ELR (cell line): Measurements from ENCODE around the gene SDR42E1.
A peak's percentile ranks its signal among the peaks of the same experiment; 100 is the strongest.
"Not testable (repeated sequence)": the region's sequence is repeated elsewhere in the genome, so short reads cannot be mapped to it uniquely, and the experiment has no call there.

ENCODE experiments used
- DNase-seq: peaks from one replicate; pipeline ENCODE4 v3.0.0-alpha.2; 2015; ENCODE audit warnings: low read depth

SDR42E1 gene

DNA sequence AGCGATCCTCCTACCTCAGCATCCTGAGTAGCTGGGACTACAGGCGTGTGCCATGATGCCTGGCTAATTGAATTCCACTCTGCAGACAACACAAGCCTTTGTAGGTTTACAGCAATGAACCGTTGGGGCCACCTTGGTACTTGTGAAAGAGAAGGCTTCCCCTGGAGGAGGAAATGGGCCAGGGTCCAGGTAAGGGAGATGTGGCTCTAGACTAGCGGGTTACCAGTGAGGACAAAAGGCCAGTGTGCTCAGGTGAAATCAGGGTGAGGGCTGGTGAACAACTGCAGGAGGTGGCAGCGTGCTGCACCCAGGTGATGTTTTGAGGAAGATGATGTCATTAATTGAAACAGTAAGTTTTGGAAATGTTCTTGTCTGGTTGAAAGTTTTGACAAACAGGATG, 6.7 kb downstream of the SDR42E1 start:
- no peak for DNase-seq

DNA sequence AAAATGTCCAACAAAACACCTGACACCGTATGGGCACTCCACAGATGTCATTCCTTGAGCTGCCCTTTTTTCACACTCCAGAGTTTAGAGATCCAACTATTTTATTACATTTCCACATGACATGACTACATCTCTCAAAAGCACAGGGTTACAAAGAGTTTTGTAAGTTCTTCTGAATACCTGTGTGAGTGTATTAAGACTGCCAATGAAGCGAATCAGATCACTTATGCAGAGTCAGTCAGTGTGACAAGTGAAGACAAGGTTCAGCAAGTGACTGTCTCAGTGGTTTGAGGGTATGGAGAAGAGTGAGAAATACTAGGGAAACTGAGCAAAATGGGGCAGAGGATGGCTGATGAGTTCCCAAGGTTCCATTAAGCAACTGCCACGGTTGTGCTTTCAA, 8.4 kb downstream of the SDR42E1 start:
- no peak for DNase-seq

GRCh38 chr16:81997738-81998137, 13.5 kb downstream of the SDR42E1 start:
- peak; percentile 82 for DNase-seq

DNA sequence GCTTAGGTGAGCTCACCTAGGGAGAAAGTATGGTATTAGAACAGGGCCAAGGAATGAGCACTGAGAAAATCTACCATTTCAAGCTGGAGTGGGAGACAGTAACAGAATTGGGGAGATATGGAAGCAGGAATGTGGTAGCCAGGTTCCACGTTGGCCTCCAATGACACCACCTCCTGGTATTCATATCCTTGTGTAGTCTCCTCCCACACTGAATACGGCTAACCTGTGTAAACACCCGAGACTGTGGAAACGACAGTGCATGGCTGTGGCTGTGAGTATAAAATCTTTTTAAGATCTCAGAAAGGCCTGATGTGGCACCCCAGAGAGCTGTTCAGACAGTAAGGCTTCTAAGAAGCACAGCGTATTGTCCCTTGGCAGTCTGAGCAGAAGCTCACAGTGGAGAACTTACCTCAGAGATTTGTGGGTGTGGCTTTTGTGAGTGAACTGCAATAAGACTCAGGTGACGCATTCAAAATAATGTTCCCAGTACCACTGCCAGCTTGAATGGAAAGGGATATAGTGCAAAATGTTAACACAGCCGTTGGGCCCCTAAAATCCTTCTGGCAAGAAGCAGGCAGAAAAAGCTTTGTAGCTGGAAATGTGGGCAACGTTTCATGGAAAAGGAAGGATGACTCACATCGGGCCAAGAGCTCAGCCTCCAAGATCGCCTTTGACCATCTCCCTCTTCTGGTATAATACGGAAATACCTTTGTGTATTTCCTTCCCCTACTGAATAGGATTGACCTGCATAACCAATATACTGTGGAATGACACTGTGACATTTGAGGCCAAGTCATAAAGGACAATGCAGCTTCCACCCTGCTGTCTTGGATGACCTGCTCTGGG, 14.4 kb downstream of the SDR42E1 start:
- DNase-seq = peak; percentile 88

DNA sequence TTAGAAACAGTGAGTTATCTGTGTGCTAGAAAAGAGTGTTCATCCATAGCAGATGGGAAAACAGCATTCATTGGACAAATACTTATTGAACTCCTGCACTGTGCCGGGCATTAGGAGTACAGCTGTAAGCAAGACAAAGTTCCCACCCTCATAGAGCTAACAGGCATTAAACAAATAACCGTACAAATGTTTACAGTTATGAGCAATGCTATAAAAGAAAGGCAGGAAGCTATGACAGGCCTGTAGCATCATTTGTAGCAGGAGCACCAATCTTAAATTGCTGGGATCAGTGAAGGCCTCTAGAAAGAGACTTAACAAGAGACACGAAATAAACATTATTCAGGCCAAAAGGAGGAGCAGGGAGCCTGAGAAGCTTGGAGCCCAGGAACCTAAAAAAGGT, 15.6 kb downstream of the SDR42E1 start:
- DNase-seq = peak; percentile 40

DNA sequence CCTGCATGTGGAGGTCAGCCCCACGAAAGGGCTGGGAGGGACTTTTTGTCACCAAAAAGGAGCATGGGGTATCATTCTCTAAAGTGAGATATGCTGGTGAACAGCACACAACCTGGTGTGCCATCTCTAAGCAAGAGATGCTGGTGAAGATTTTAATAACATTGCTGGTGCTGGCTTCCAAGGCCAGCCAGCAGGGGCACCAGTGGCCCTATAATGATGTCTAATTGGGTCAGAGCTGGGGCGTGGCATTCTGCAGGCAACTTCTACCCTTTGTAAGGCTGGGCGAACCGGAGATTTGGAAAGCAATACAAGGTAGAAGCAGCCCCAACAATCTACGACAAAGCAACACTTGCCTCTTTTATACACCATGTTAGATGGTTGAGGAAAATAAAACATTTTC, 16.8 kb downstream of the SDR42E1 start:
- DNase-seq = peak; percentile 15

GRCh38 chr16:81992859-81993258, 18.4 kb downstream of the SDR42E1 start:
- no peak for DNase-seq

- no peak for DNase-seq
Measured at GRCh38 chr16:81987706-81988105, 23.6 kb downstream of the SDR42E1 start.

GRCh38 chr16:81987121-81987520, 24.1 kb downstream of the SDR42E1 start:
- DNase-seq = no peak

- DNase-seq = not testable (repeated sequence)
Measured at GRCh38 chr16:81977335-81977942, 33.8 kb downstream of the SDR42E1 start.

DNA sequence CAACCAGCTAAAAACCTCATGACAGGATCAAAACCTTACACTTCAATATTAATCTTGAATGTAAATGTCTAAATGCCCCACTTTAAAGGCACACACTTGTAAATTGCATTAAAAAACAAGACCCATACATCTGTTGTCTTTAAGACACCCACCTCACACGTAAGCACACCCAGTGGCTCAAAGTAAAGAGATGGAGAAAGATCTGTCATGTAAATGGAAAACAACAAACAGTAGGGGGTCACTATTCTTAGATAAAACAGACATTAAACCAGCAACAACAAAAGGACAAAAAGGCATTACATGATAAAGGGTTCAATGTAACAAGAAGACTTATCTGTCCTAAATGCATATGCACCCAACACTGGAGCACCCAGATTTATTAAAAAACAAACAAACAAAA, 35.6 kb downstream of the SDR42E1 start:
- DNase-seq = no peak

GRCh38 chr16:81973737-81974136, 37.5 kb downstream of the SDR42E1 start:
- DNase-seq = no peak

GRCh38 chr16:81971853-81972252, 39.4 kb downstream of the SDR42E1 start:
- no peak for DNase-seq

GRCh38 chr16:81967358-81967757, 43.9 kb downstream of the SDR42E1 start:
- no peak for DNase-seq

DNA sequence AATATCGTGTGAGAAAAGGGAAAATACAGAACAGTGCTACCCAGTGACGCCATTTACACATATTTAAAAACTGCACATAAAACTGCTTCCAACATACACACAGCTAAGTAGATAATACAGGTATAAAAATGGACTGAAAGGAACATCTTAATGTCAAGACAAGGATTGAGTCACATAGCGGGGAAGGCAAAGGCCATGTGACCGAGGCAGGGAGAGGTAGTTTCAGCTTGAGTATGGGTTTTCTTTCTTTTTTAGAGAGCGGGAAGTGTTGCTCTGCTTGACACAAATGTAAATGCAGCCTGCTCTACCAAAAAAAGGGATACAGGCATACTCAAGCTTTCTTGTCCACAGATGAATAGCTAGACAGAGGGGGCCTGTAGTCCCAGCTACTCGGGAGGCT, 46.5 kb downstream of the SDR42E1 start:
- no peak for DNase-seq

GRCh38 chr16:81956213-81956948, 54.9 kb downstream of the SDR42E1 start:
- DNase-seq = peak; percentile 21

- no peak for DNase-seq
Measured at GRCh38 chr16:81951564-81951963, 59.7 kb downstream of the SDR42E1 start.

DNA sequence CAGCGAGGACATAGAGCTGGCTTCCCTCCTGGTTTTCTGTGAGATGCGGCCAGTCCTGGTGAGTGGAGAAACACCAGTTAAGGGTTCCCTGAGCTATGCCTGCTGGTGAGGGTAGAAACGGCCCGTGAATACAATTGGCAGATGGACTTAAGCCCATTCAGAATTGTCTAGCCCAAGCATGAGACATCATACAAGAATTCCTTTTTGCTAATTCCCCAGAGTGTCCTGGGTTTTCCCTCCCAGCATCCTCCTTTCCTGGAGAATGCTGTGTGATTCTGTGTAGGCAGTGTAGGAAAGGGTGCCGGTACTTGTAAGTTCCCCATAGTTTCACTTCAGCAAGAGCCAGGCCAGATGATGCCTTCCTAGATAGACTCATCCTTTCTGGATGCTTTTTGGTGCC, 65.1 kb downstream of the SDR42E1 start:
- DNase-seq = peak; percentile 18

DNA sequence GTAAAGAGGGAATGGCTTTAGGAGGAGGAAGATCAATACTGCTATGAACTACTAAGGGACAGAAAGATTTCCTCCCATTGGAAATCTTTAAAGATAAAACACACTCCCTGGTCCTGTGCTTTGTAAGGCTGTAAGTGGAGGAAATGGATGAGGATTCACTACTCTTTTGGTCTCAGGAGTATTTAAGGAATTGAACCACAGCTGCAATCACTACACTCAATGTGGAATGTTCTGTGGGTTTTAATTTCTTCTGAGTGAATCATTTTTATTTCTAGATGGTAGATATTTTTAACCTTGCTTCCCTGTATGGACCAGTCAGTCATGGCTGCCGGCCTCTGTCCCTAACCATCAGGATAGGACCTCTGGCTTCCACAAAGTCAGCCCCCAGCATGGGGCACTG, 65.6 kb downstream of the SDR42E1 start:
- DNase-seq = peak; percentile 10

- DNase-seq = no peak
Measured at GRCh38 chr16:81942007-81942601, 69.2 kb downstream of the SDR42E1 start.

DNA sequence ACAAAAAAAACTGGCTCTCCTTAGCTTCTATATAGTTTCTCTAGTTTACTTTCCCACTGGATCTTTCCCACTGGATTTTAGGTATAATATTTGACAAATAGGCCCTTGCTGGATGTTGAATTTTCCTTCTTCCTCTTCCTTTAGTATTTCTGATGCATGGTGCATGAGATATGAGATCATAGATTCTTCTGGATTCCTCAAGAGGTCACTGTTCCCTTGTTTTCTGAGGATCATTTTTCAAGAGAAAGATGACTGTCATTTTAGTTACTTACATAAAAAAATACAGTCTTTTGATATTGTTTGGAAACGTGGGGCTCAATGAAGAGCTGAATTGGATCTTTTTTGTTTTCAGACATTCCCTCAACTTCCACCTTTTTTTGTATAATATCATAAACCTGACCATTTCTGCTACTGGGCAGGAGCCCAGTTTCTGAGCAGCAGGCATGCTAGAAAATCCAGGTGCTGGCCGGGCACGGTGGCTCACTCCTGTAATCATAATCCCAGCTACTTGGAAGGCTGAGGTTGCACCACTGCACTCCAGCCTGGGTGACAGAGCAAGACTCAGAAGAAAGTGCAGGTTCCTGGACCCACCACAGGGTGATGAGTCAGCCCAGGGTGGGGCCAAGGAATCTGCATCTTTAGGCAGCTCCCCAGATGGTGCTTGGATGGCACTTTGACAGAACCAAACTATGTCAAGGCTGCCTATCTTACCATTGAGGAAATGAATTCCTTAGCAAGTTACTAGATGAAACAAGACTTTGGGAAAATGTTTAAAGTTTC, 70.3 kb downstream of the SDR42E1 start:
- DNase-seq = peak; percentile 64
